ENCODE measurements around the gene SIPA1.

Gene SIPA1

GRCh38 chr11:65606876-65607613 is 30.9 kb upstream of the SIPA1 start:
- DNase-seq (ENCODE audit: insufficient read length, low spot score) (no peak), FAIRE-seq (no peak)

DNA sequence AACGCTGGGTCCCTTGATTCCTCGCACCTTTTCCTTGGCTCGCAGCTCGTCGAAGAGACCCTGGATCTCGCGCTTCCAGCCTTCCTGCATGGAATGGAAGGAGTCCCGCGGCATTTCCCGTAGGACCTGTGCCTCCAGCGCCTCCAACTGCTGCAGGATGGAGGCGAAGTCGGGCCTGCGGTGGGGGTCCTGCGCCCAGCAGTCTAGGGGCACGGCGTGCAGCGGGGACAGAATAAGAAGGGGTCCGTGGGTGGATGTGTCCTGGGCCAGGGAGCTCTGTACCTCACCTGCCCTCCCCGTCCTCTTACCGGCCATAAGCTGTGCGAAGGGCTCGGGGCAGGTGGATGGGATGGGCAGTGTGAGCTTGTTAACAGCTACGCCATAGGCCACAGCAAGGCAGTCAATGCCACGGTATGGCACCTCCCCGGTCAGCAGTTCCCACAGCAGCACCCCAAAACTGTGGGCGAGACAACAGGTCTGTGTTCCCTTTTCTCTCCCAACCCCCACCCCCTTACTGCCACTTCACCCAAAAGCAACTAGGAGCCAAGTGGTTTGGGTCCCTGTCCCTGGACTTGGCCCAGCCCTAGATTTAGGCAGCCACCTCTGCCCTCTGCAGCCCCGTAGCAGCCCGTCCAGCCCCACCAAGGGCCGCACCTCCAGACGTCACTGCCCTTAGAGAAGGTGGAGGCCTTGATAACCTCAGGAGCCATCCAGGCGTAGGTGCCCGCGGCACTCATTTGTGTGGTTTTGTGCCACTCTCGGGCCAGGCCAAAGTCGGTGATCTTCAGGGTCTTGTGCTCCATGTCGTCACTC is 30.1 kb upstream of the SIPA1 start:
- DNase-seq (ENCODE audit: insufficient read length, low spot score): no peak
- peak; percentile 64 for FAIRE-seq

- FAIRE-seq: no peak
- no peak for DNase-seq (ENCODE audit: insufficient read length, low spot score)
Measured at GRCh38 chr11:65609229-65609628, 28.7 kb upstream of the SIPA1 start.

DNA sequence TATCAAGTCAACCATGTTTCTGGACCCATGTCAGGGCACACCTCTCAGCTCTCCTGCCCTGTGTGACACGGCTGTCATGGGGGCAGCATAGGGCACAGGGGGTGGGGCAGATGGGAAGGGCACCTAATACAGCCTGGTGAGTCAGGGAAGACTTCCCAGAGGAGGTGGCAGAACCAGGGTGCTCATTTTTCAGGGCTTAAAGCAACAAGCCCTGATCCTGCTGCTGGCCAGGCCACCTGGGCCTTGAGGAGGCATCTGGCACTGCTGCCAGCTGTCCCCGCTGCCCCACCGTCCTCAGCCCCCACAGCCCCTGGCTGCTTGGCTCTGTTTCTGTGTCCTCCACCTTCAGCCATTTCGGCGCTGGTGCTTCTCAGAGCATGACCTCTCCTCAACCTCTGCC is 28.2 kb upstream of the SIPA1 start:
- FAIRE-seq: peak; percentile 28
- no peak for DNase-seq (ENCODE audit: insufficient read length, low spot score)

DNA sequence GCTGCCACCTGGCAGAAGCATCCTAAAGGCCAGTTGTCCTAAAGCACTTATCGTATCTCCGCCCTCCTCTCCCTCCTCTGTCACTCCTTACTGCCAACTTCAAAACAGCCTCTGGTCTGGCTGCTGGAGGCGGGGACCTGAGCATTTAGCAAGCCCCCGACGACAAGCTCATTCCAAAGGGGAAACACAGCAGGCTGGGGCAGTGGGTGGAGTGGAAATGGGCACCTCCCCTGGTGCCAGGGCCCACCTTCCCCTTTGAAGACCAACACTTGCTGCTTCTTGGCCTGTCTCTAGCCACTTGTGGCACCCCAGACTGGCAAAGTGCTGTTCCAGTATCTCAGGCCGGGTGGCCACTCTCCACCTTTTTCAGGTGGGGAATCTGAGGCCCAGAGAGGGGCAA is 27.5 kb upstream of the SIPA1 start:
- DNase-seq (ENCODE audit: insufficient read length, low spot score) (no peak), FAIRE-seq (no peak)

GRCh38 chr11:65611028-65611757 is 26.7 kb upstream of the SIPA1 start:
- no peak for FAIRE-seq

DNA sequence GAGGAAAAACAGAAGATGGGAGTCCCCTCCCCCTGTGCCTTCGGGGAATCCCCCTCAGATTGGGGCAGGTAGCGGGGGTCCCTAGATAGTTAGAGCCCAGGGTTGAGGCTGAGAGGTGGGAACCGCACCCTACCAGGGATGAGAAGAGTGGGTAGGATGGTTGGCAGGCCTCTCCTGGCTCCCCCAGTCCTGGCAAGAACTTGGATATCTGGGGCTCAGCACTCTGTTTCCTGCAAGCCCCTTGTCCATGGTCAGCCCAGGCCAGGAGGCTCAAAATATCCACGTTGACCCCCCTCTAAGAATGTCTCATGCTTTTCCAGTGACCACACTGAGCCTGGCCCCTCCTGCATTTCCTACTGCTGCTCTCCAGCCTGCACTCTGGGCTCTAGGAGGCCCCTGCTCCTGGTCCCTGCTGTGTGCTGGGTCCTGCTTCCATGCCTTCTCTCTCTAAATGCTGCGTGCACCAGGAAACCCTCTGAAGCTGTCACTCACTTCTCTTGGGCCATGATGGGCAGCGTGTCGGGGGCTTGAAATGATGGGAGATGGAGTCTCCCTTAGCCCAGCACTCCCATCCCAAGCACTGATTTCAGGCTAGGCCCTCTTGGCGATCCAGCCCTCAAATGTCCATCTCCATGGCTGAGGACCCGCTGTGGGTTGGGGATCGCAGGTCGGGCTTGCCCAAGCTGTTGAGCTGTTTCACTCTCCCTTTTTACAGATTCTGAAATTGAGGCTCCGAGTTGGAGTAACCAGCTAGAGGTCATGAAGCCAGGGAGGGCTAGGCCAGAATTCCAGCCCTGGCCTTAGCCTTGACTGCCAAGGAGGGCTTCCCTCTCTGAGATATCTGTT is 25.9 kb upstream of the SIPA1 start:
- DNase-seq (ENCODE audit: insufficient read length, low spot score): no peak
- FAIRE-seq: no peak

More at GRCh38 chr11:65611028-65611757, 26.7 kb upstream of the SIPA1 start:
- DNase-seq (ENCODE audit: insufficient read length, low spot score): no peak

GRCh38 chr11:65612691-65613090 is 25.2 kb upstream of the SIPA1 start:
- no peak for FAIRE-seq

DNA sequence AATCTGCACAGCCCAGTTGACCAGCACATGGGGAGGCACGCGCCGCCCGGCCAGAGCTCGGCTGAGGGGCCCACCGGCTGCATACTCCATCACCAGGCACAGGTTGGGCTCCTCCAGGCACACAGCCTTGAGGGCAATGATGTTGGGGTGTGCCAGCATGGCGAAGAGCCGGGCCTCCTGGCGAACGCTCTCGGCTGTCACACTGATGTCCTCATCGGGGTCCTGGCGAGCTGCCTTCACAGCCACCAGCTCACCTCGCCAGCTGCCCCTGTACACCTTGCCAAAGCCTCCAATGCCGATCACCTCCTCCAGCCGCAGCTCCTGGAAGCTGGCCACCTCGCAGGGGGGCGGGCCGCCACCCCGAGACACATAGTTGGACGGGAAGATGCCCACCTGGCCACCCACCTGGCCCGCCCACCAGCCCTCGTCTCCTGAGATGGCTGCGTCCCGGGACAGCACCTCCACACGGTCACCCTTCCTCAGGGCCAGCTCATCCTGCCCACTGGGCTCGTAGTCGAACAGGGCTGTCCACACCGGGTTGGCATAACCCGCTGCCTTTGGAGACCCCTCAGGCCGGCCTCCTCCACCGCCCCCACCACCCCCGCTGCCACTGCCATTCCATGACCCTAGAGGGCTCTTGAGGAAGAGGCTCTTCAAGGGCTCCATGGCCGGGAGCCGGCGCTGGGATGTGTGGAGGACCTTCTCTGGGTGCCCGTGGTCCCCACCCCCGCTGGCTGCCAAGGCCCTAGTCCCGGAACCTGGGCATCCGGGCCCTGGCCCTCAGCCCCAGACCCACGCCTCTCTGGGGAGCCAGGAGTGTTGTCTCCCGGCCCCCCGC is 24.6 kb upstream of the SIPA1 start:
- no peak for DNase-seq (ENCODE audit: insufficient read length, low spot score)
- FAIRE-seq: peak; percentile 52

More at GRCh38 chr11:65612691-65613090, 25.2 kb upstream of the SIPA1 start:
- DNase-seq (ENCODE audit: insufficient read length, low spot score): no peak

DNA sequence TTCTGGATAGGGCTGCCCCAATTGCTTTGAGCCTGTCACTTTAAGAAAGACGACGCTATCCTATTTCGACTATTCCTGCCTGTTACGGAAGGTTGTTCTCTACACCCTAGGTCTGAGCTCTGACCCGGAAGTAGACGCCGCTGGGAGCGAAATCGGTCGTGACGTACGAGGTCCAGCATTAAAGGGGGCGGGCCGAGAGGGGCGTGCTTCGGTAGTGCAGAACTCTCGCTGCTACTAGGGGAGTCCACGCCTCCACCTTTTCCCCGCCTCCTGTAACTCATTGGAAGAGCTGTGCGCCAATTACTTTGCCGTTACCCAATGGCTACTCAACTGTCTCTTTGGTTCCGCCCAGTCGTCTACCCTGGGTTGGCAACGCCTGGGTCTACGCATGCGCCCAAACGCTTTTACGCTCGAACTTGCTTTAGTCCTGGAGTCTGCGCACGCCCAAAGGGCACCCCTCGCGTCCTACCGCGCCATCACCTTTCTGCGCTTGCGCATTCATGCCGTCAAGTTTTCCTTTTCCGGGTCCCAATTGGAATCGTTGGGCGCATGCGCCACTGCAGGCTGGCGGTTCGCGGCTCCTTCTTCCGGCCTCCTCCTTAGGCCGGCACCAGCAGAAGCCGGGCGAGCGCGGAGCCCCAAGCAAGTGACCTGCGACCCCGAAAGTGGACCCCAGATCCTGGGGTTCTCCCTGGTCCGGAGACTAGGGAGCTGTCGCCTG is 22.5 kb upstream of the SIPA1 start, which contains the start of gene PCNX3:
TSS of gene PCNX3 (plus strand) at position 548 of the 721 bp plus-strand sequence. CDS start 536 bp downstream, outside the sequence.
- peak; percentile 100 for FAIRE-seq
- DNase-seq (ENCODE audit: insufficient read length, low spot score): peak; percentile 100

DNA sequence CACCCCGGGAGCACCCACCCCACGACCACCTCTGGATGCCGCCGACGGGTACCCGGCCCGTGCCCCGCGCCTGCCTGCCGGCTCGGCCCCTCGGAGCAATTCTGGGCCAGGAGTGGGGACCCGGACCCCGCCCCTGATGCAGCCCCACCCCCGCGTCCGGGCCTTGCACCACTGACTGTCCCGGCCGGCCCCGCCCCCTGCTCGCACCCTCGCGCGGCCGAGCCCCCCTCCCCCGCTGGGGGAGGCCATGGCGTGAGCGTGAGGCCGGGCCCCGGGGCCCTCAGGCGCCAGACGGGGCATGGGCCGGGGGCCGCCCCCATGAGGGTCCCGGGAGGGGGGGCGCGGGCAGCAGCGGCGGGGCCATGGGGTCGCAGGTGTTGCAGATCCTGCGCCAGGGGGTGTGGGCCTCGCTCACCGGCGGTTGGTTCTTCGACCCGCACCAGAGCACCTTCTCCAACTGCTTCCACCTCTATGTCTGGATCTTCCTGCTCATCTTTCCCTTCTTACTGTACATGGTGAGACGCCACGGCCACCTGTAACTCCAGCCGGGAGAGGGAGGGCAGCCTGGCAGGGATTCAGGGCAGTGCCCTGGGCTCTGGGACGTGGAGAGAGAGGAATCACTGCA is 21.8 kb upstream of the SIPA1 start:
- peak; percentile 51 for DNase-seq (ENCODE audit: insufficient read length, low spot score)
- no peak for FAIRE-seq

GRCh38 chr11:65616575-65617001 is 21.3 kb upstream of the SIPA1 start:
- DNase-seq (ENCODE audit: insufficient read length, low spot score) (no peak), FAIRE-seq (peak; percentile 68)

DNA sequence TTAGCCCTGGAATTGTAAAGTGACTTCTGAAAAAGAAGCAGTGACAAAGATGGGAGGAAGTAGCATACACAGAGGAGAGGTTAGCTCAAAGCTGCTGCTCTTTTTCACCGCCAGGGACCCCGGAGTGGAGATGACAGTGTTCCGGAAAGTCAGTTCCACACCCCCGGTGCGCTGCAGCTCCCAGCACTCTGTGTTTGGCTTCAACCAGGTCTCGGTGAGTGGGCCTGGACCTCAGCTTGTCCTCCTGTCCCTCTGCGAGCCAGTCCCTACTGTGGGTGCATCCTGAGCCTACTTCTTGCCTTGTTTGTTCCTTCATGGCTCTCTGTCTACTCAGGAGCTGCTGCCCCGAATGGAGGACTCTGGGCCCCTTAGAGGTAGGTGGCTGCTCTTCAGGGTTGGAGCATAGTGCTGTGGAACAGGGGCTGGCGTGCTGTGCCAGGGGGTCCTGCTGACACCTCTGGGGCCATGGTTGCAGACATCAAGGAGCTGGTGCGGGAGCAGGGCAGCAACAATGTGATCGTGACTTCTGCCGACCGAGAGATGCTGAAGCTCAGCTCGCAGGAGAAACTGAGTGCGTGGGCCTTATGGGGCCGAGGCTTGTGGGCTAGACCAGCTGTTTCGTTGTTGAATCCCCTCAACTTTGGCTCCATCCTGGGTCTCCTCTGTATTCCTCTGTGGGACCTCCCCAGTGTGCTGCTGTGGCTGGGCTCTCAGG is 20.6 kb upstream of the SIPA1 start:
- DNase-seq (ENCODE audit: insufficient read length, low spot score) (no peak), FAIRE-seq (no peak)

DNA sequence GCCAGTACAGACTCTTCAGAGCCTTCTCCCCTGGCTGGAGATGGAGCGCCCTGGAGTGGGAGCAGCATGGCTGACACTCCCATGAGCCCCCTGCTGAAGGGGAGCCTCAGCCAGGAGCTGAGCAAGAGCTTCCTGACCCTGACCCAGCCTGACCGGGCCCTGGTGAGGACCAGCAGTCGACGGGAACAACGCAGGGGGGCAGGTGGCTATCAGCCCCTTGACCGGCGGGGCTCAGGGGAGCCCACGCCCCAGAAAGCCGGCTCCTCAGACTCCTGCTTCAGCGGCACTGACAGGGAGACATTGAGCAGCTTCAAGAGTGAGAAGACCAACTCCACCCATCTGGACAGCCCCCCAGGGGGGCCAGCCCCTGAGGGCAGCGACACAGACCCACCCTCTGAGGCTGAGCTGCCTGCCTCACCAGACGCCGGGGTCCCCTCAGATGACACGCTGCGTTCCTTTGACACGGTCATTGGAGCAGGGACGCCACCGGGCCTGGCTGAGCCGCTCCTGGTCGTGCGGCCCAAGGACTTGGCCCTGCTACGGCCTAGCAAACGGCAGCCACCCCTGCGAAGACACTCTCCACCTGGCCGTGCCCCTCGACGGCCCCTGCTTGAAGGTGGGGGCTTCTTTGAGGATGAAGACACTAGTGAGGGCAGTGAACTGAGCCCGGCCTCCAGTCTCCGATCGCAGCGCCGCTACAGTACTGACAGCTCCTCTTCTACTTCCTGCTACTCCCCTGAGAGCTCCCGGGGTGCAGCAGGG is 19.7 kb upstream of the SIPA1 start:
- FAIRE-seq (no peak), DNase-seq (ENCODE audit: insufficient read length, low spot score) (no peak)

GRCh38 chr11:65618763-65619162 is 19.1 kb upstream of the SIPA1 start:
- DNase-seq (ENCODE audit: insufficient read length, low spot score) (no peak), FAIRE-seq (no peak)

- DNase-seq (ENCODE audit: insufficient read length, low spot score) (no peak), FAIRE-seq (peak; percentile 55)
Measured at GRCh38 chr11:65619281-65619928, 18.5 kb upstream of the SIPA1 start.
